ENCODE data around the gene VSX1.

VSX1 gene

DNA sequence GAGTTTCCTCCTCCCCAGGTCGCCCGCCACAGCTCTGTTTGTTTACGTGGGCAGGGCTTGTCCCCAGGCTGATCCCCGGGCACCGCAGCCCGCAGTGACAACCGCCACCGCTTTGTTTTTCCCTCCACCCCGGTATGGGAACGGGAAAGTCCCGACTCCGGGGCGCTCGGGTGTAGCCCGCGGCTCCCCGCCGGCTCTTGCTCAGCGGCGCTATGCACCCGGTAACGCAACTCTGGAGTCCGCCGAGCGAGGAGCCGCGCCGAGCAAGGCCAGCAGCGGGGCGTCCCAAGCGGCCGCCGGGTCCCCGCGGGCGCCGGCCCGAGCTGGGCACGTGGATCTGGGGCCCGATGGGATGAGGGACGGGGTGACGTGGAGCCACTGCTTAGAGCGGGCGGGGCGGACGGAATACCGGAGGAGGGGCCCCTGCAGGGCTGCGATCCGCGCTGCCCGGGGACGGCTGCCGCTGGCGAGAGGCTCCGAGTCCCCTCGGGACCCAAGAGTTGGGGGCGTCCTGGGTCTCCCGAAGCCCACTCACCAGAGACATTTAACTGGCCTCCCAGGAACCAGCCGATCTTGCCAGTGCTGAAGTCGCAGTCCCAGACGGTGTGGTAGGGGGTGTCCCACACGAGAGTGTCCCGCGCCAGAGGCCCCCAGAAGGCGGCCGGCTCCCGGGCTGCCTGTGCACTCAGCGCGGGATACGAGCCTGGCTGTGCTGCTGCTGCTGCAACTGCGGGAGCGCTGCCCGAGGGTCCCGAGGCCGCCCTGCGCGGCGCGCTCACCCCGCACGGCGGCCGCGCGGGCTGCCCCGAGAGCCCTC lies 24.5 kb downstream of the VSX1 start:
- under 1% methylated on average over 76 of the region's 86 CpGs for WGBS (ENCODE audit: insufficient coverage)
- ChIA-PET POLR2A (interaction anchor here (1.5 to 3.5 kb wide), 2 partner anchors 22 to 62 kb away, joined by 3 to 22 read pairs; no protein-coding TSS in a partner anchor), CTCF (interaction anchor here (0.7 to 5.5 kb wide), 5 partner anchors 19 to 62 kb away, joined by 3 to 33 read pairs (median 3); no protein-coding TSS in a partner anchor)
- Histone ChIP-seq H3K27ac (ENCODE audit: insufficient read depth in 1 of 2, low read depth in 1 of 2, low read length in 2 of 2, poor library complexity in 1 of 2, severe bottlenecking in 2 of 2) (peak overlapping the region; percentile 64 to 74), H3K4me3 (ENCODE audit: control insufficient read depth in 1 of 7, extremely low read depth in 1 of 7, insufficient read depth in 4 of 7, low read depth in 2 of 7, low read length in 6 of 7) (peak overlapping the region; percentile 67 to 87 (median 75)), H3K36me3 (ENCODE audit: control insufficient read depth in 4 of 4, insufficient read depth in 4 of 4, low read length in 3 of 4) (peaks cover 0 to 6% (median 0%) of the 10 kb centered on the region in 4 experiments), H3K9me3 (ENCODE audit: control extremely low read depth in 1 of 5, control insufficient read depth in 4 of 5, insufficient read depth in 2 of 5, low read depth in 1 of 5, low read length in 4 of 5) (no peaks in the 10 kb centered on the region), H3K4me1 (ENCODE audit: control extremely low read depth in 1 of 4, control insufficient read depth in 4 of 4, insufficient read depth in 4 of 4, low read length in 3 of 4) (peaks cover 9 to 65% (median 59%) of the 10 kb centered on the region in 4 experiments), H3K27me3 (replicated peaks in 2 of 5; ENCODE audit: control insufficient read depth in 4 of 5, insufficient read depth in 5 of 5, low read length in 4 of 5) (peaks cover 0 to 5% (median 0%) of the 10 kb centered on the region in 5 experiments)
- peak; percentile 69 to 89 (median 88) for DNase-seq

DNA sequence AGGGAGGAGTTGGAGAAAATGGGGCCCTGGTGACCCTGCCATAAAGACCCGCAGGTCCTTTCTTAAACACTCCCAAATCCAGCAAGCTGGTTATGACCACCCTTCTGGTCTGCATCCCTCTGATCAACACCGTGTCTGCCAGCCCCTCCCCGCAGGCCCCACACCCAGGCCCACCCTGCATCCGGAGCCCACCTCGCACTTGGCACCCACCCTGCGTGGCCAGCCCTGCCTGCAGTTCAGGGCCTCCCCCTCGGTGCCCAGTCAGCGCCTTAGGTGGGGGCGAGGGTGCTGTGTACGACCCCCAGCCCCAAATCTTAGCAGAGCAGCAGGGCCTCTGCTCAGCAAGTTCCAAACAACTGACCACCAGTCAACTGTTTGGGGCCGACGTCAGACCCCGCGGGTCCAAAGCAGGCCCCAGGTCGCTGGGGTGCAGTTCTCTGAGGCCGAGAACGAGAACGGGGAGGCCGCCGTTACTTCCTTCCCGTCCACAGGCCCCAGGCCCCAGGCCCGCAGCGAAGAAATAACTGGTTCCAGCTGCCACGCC lies 25.2 kb downstream of the VSX1 start:
- peak overlapping the region; percentile 67 to 87 (median 75) for H3K4me3 ChIP-seq (ENCODE audit: control insufficient read depth in 1 of 7, extremely low read depth in 1 of 7, insufficient read depth in 4 of 7, low read depth in 2 of 7, low read length in 6 of 7)
- H3K36me3 ChIP-seq (ENCODE audit: control insufficient read depth in 4 of 4, insufficient read depth in 4 of 4, low read length in 3 of 4) = peaks cover 0 to 6% (median under 1%) of the 10 kb centered on the region in 4 experiments
- DNase-seq = no peak
- WGBS (ENCODE audit: insufficient coverage) = 5% methylated on average over 14 of the region's 24 CpGs
- CTCF ChIA-PET = interaction anchor here (0.6 to 5.5 kb wide), 5 partner anchors 23 to 62 kb away, joined by 3 to 33 read pairs (median 3); no protein-coding TSS in a partner anchor
- peak overlapping the region; percentile 64 to 74 for H3K27ac ChIP-seq (ENCODE audit: insufficient read depth in 1 of 2, low read depth in 1 of 2, low read length in 2 of 2, poor library complexity in 1 of 2, severe bottlenecking in 2 of 2)
- POLR2A ChIA-PET = interaction anchor here (3.5 kb wide), 1 partner anchor 21 kb away, joined by 22 read pairs; no protein-coding TSS in a partner anchor
- peaks cover 0 to 5% (median 0%) of the 10 kb centered on the region in 5 experiments for H3K27me3 ChIP-seq (replicated peaks in 2 of 5; ENCODE audit: control insufficient read depth in 4 of 5, insufficient read depth in 5 of 5, low read length in 4 of 5)
- H3K9me3 ChIP-seq (ENCODE audit: control extremely low read depth in 1 of 5, control insufficient read depth in 4 of 5, insufficient read depth in 2 of 5, low read depth in 1 of 5, low read length in 4 of 5) = no peaks in the 10 kb centered on the region
- peaks cover 9 to 67% (median 61%) of the 10 kb centered on the region in 4 experiments for H3K4me1 ChIP-seq (ENCODE audit: control extremely low read depth in 1 of 4, control insufficient read depth in 4 of 4, insufficient read depth in 4 of 4, low read length in 3 of 4)

DNA sequence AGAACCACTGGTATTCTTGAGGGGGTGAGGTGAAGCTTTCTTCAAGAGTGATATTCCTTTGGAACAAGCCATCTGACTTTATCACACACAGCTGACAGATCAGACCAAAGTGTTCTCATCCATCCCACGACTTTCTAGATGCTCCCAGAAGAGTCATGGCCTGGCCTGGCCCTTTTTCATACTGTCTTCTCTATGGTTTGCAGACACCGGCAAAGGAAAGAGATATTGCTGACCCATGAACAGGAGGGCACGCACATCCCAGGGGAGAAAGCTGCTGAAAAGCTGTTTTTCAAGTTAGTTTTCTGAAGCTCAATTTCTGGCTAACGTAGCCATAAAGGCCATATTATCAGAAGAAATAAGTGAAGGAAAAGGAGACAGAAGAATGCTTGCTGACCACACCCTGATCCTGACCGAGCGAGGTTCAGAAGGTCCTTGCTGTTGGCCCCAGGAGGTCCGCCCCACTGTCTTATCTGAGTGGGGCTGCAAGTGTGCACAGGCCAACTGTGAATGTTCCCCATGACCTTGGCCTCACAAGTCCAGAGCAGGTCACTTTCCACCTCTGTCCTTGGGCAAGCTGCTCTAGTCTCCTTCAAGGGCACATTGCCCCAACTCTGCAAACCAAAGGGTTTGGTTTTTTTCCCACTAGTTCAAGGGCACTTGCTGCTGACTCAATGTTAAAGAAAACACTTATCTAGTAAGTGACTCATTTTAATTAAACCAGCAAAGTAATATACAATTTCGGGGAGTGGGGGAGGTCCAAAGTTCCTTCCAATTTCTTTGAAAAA lies 26.0 kb downstream of the VSX1 start:
- H3K36me3 ChIP-seq (ENCODE audit: control insufficient read depth in 4 of 4, insufficient read depth in 4 of 4, low read length in 3 of 4) = peaks cover 0 to 6% (median 2%) of the 10 kb centered on the region in 4 experiments
- peaks cover 0 to under 1% (median 0%) of the 10 kb centered on the region in 5 experiments for H3K27me3 ChIP-seq (replicated peaks in 2 of 5; ENCODE audit: control insufficient read depth in 4 of 5, insufficient read depth in 5 of 5, low read length in 4 of 5)
- peaks cover 9 to 67% (median 61%) of the 10 kb centered on the region in 4 experiments for H3K4me1 ChIP-seq (ENCODE audit: control extremely low read depth in 1 of 4, control insufficient read depth in 4 of 4, insufficient read depth in 4 of 4, low read length in 3 of 4)
- DNase-seq = no peak
- H3K4me3 ChIP-seq (ENCODE audit: control insufficient read depth in 1 of 7, extremely low read depth in 1 of 7, insufficient read depth in 4 of 7, low read depth in 2 of 7, low read length in 6 of 7) = peak overlapping the region in 5 of 7 experiments; percentile 68 to 87 (median 81)
- POLR2A ChIA-PET = no interaction called here
- H3K9me3 ChIP-seq (ENCODE audit: control extremely low read depth in 1 of 5, control insufficient read depth in 4 of 5, insufficient read depth in 2 of 5, low read depth in 1 of 5, low read length in 4 of 5) = no peaks in the 10 kb centered on the region
- H3K27ac ChIP-seq (ENCODE audit: insufficient read depth in 1 of 2, low read depth in 1 of 2, low read length in 2 of 2, poor library complexity in 1 of 2, severe bottlenecking in 2 of 2) = peak overlapping the region; percentile 64 to 74
- WGBS (ENCODE audit: insufficient coverage) = 90% methylated on average over 7 of the region's 8 CpGs
- CTCF ChIA-PET = interaction anchor here (0.6 to 5.5 kb wide), 8 partner anchors 8 to 62 kb away, joined by 3 to 33 read pairs (median 7); no protein-coding TSS in a partner anchor

DNA sequence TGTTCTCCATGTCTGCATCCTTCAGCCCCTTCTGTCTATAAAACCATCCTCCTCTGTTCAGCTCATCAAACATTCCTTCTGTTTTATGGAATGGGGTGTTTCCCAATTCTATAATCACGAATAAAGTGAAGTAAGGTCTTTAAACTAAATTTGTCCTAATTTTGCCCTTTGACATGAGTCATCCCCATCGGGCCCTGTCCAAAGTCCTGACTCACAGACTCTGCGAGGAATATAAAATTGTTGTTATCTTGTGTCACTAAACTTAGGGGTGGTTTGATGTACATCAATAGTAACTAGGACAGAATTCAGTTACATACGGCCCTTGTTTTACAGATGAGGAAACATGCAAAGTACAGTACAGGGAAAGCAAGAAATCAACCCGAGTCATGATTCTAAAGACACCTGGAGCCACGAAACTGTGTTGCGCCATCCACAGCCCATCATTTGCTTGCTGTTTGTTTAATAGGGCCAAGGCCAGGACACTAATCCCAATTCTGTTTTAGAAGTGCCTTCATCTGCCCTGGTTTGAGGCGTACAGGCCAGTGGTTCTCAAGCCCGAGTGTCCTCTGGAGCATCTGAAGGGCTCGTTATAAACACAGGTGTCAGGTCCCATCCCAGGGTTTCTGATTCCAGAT lies 26.8 kb downstream of the VSX1 start:
- 79% methylated on average over 8 of the region's 10 CpGs for WGBS (ENCODE audit: insufficient coverage)
- ChIA-PET POLR2A (no interaction called here), CTCF (interaction anchor here (0.9 to 2.6 kb wide), 6 partner anchors 9 to 61 kb away, joined by 3 to 12 read pairs (median 7); no protein-coding TSS in a partner anchor)
- Histone ChIP-seq H3K27me3 (replicated peaks in 2 of 5; ENCODE audit: control insufficient read depth in 4 of 5, insufficient read depth in 5 of 5, low read length in 4 of 5) (no peaks in the 10 kb centered on the region), H3K4me1 (ENCODE audit: control extremely low read depth in 1 of 4, control insufficient read depth in 4 of 4, insufficient read depth in 4 of 4, low read length in 3 of 4) (peaks cover 9 to 67% (median 61%) of the 10 kb centered on the region in 4 experiments), H3K36me3 (ENCODE audit: control insufficient read depth in 4 of 4, insufficient read depth in 4 of 4, low read length in 3 of 4) (peaks cover 0 to 7% (median 5%) of the 10 kb centered on the region in 4 experiments), H3K4me3 (ENCODE audit: control insufficient read depth in 1 of 7, extremely low read depth in 1 of 7, insufficient read depth in 4 of 7, low read depth in 2 of 7, low read length in 6 of 7) (no peak overlapping the region), H3K9me3 (ENCODE audit: control extremely low read depth in 1 of 5, control insufficient read depth in 4 of 5, insufficient read depth in 2 of 5, low read depth in 1 of 5, low read length in 4 of 5) (no peaks in the 10 kb centered on the region), H3K27ac (ENCODE audit: insufficient read depth in 1 of 2, low read depth in 1 of 2, low read length in 2 of 2, poor library complexity in 1 of 2, severe bottlenecking in 2 of 2) (no peak overlapping the region)
- DNase-seq = peak in 1 of 3 donors; percentile 46

DNA sequence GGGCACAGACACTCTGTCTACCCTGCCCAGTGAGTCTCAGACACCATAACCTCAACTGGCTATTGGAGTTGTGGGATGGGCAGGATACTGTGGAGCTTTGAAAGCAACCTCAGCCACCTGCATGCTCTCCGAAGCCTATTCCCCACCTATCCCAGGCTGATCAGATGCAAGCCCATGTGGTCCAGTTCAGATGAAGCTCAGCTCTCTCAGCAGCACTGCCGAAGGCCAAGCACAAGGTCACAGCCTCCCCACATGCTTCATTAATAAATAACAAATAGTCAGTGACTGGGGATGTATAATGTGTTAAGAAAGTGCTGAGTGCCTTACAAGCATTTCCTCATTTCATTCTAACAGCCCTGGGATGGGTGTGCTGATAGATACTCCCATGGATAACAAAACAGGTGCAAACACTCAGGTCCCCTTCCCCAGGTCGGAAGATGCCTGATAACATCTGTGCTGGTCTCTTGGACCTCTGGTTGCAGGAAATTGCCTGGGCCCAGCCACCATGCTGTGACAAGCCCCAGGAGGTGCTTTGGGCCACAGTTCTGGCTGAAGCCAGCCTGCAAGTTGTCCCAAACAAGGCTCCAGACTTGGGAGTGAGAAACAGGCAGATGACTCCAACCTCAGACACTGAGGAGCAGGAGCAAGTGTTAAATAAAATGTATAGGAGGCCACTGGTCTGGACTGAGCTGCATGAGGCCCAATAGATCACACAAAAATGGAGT lies 27.7 kb downstream of the VSX1 start:
- H3K27ac ChIP-seq (ENCODE audit: insufficient read depth in 1 of 2, low read depth in 1 of 2, low read length in 2 of 2, poor library complexity in 1 of 2, severe bottlenecking in 2 of 2) = peak overlapping the region in 1 of 2 experiments; percentile 64
- 50% methylated on average over 1 of the region's 3 CpGs for WGBS (ENCODE audit: insufficient coverage)

More for the DNA sequence above, 27.7 kb downstream of the VSX1 start:
- H3K27me3 ChIP-seq (replicated peaks in 2 of 5; ENCODE audit: control insufficient read depth in 4 of 5, insufficient read depth in 5 of 5, low read length in 4 of 5) = no peaks in the 10 kb centered on the region
- H3K4me1 ChIP-seq (ENCODE audit: control extremely low read depth in 1 of 4, control insufficient read depth in 4 of 4, insufficient read depth in 4 of 4, low read length in 3 of 4) = peaks cover 9 to 62% (median 55%) of the 10 kb centered on the region in 4 experiments
- H3K4me3 ChIP-seq (ENCODE audit: control insufficient read depth in 1 of 7, extremely low read depth in 1 of 7, insufficient read depth in 4 of 7, low read depth in 2 of 7, low read length in 6 of 7) = peak overlapping the region in 2 of 7 experiments; percentile 34 to 54
- H3K9me3 ChIP-seq (ENCODE audit: control extremely low read depth in 1 of 5, control insufficient read depth in 4 of 5, insufficient read depth in 2 of 5, low read depth in 1 of 5, low read length in 4 of 5) = no peaks in the 10 kb centered on the region
- no peak for DNase-seq
- H3K36me3 ChIP-seq (ENCODE audit: control insufficient read depth in 4 of 4, insufficient read depth in 4 of 4, low read length in 3 of 4) = peaks cover 0 to 13% (median 5%) of the 10 kb centered on the region in 4 experiments
- POLR2A ChIA-PET = interaction anchor here (0.8 kb wide), 1 partner anchor 18 kb away, joined by 5 read pairs; no protein-coding TSS in a partner anchor
- CTCF ChIA-PET = interaction anchor here (0.7 to 2.6 kb wide), 8 partner anchors 8 to 59 kb away, joined by 3 to 12 read pairs (median 6); no protein-coding TSS in a partner anchor

Data from common myeloid progenitor, CD34-positive (primary cell).